HUES48 (cell line): Measurements from ENCODE around the gene MAP3K6.

ENCODE experiments used
- H3K27ac ChIP-seq: one replicate; pipeline ENCODE4 v1.7.0; 2013; ENCODE audit warnings: low read depth, low read length, inconsistent platforms
- H3K27me3 ChIP-seq: 2 replicates; pipeline ENCODE4 v1.6.1; 2013; ENCODE audit warnings: mild to moderate bottlenecking, low read length; ENCODE audit not compliant: control insufficient read depth, insufficient read depth
- H3K36me3 ChIP-seq: 2 replicates; pipeline ENCODE4 v1.6.1; 2013; ENCODE audit warnings: low read length; ENCODE audit not compliant: control insufficient read depth, insufficient read depth
- H3K4me1 ChIP-seq: 2 replicates; pipeline ENCODE4 v1.6.1; 2013; ENCODE audit warnings: mild to moderate bottlenecking, low read length; ENCODE audit not compliant: control insufficient read depth, insufficient read depth
- H3K4me3 ChIP-seq: 2 replicates; pipeline ENCODE4 v1.5.1; 2013; ENCODE audit warnings: mild to moderate bottlenecking, low read depth, low read length
- H3K9ac ChIP-seq: 2 replicates; pipeline ENCODE4 v1.6.1; 2013; ENCODE audit warnings: mild to moderate bottlenecking, low read depth, low read length, moderate library complexity
- H3K9me3 ChIP-seq: 2 replicates; pipeline ENCODE4 v1.6.1; 2013; ENCODE audit warnings: low read length; ENCODE audit not compliant: control insufficient read depth, insufficient read depth

Gene MAP3K6

DNA sequence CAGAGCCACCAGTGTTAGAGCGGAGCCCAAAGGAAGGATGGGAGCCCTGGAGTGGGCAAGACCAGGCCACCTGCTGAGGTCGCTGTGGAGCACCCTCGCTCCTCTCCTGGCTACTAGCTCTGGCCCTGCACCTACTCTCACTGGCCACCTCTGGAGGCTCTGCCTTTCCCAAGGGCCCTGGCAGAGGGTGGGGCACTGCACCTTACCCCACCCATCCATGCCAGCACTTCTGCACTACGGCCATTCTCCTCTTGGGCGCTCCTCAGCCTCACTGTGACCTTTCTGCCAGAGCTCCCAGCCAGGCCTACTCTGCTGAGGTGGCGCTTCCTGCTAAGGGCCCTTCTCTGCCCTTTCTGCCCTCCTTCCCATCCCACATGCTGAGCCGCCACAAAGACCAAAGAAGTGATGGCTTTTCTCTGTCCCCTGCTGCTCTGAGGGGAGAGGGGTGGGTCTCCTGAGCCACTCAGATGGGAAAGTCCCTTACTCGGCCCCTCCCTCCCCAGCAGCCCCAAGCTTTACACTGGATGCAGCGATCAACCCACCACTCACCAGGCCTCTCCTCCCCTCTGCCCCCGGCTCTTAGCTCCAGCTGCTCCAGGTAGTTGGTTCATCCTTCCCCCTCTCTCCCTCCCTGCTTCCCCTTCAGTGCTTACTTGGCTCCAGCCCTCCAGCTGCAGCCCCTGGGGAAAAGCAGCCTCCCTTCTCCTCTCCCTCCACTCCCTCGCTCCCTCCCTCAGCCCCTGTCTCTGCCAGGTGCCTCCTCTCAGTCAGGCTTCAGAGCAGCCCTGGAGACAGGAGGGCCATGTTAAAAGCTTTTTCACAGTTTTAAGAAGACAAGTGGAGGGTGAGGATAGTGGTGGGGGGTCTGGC is 59.6 kb downstream of the MAP3K6 start:
- Histone ChIP-seq H3K9ac (0 out of 2 replicates have a peak overlapping the region, but pooled peaks have one; percentile 31), H3K9me3 (no peaks in the 10 kb centered on the region), H3K4me3 (peak overlapping the region; percentile 35), H3K4me1 (peaks cover 21% of the 10 kb centered on the region), H3K36me3 (no peaks in the 10 kb centered on the region), H3K27ac (peak overlapping the region; percentile 89), H3K27me3 (no peaks in the 10 kb centered on the region; the same call in 1 of the 2 replicates)

- Histone ChIP-seq H3K36me3 (no peaks in the 10 kb centered on the region), H3K4me3 (no peak overlapping the region), H3K27me3 (no peaks in the 10 kb centered on the region; the same call in 1 of the 2 replicates), H3K9ac (no peak overlapping the region), H3K9me3 (no peaks in the 10 kb centered on the region), H3K27ac (no peak overlapping the region), H3K4me1 (peaks cover 32% of the 10 kb centered on the region)
Measured at GRCh38 chr1:27306071-27306470, 60.7 kb downstream of the MAP3K6 start.
